Measurements from ENCODE around the gene RIMBP2. TPM values are rescaled to one million over a fixed set of nuclear protein-coding genes. Genes with fewer than 3 reads are reported as not detected.

The RIMBP2 gene
- polyA plus RNA-seq, 1 donor (not counting 4 experiments of a cell fraction or from before 2014, with no cell fraction given): 0.16 TPM

- Histone ChIP-seq H3K27ac (ENCODE audit: control insufficient read depth, insufficient read depth, low read length) (no peak overlapping the region), H3K4me3 (ENCODE audit: control insufficient read depth in 2 of 3, extremely low read depth in 1 of 3, insufficient read depth in 2 of 3, low read depth in 1 of 3, low read length in 3 of 3) (no peak overlapping the region), H3K4me1 (ENCODE audit: control insufficient read depth, extremely low read depth, insufficient read depth, low read length) (peaks cover 2% of the 10 kb centered on the region), H3K27me3 (ENCODE audit: control insufficient read depth, extremely low read depth, insufficient read depth, low read length) (no peaks in the 10 kb centered on the region), H2AFZ (ENCODE audit: control insufficient read depth, low read length) (no peak overlapping the region), H3K9me1 (ENCODE audit: control insufficient read depth, extremely low read depth, insufficient read depth, low read length) (no peaks in the 10 kb centered on the region), H3K4me2 (ENCODE audit: control insufficient read depth, extremely low read depth, insufficient read depth, low read depth, low read length) (no peak overlapping the region), H4K20me1 (ENCODE audit: control insufficient read depth, extremely low read depth, insufficient read depth, low read length) (no peaks in the 10 kb centered on the region), H3K79me2 (ENCODE audit: control insufficient read depth, insufficient read depth, low read length) (no peaks in the 10 kb centered on the region), H3K36me3 (ENCODE audit: control insufficient read depth in 2 of 2, extremely low read depth in 1 of 2, insufficient read depth in 2 of 2, low read length in 2 of 2) (no peaks in the 10 kb centered on the region), H3K9ac (ENCODE audit: control insufficient read depth, extremely low read depth, insufficient read depth, low read length) (no peak overlapping the region), H3K9me3 (ENCODE audit: control insufficient read depth, low read depth, low read length) (no peaks in the 10 kb centered on the region)
- DNase-seq (ENCODE audit: low read depth, low spot score) (no peak), FAIRE-seq (no peak)
- no peak for TF ChIP-seq EZH2 (IDR thresholded peaks at IDR 0.05; ENCODE audit: low read length)
- no peak for TF ChIP-seq CTCF (optimal IDR thresholded peaks at IDR 0.05 in 1 of 3, IDR thresholded peaks at IDR 0.05 in 1 of 3, conservative IDR thresholded peaks at IDR 0.05 in 1 of 3; ENCODE audit: extremely low read depth in 1 of 3, insufficient read depth in 2 of 3, low read length in 3 of 3)
- dilution Hi-C loops (cut with MboI; ENCODE audit: extremely low pct_ligation_motif_present, low sequenced_read_pairs): loop anchor here (25.0 kb wide), 1 partner anchor 359 kb away; no protein-coding TSS in a partner anchor
These were observed 30.4 kb upstream of the RIMBP2 start for GRCh38 chr12:130746546-130746945.

GRCh38 chr12:130745921-130746320, 29.8 kb upstream of the RIMBP2 start:
- FAIRE-seq (no peak), DNase-seq (ENCODE audit: low read depth, low spot score) (no peak)
- Histone ChIP-seq H3K9ac (ENCODE audit: control insufficient read depth, extremely low read depth, insufficient read depth, low read length) (no peak overlapping the region), H4K20me1 (ENCODE audit: control insufficient read depth, extremely low read depth, insufficient read depth, low read length) (no peaks in the 10 kb centered on the region), H2AFZ (ENCODE audit: control insufficient read depth, low read length) (no peak overlapping the region), H3K36me3 (ENCODE audit: control insufficient read depth in 2 of 2, extremely low read depth in 1 of 2, insufficient read depth in 2 of 2, low read length in 2 of 2) (no peaks in the 10 kb centered on the region), H3K9me1 (ENCODE audit: control insufficient read depth, extremely low read depth, insufficient read depth, low read length) (no peaks in the 10 kb centered on the region), H3K4me2 (ENCODE audit: control insufficient read depth, extremely low read depth, insufficient read depth, low read depth, low read length) (no peak overlapping the region), H3K27ac (ENCODE audit: control insufficient read depth, insufficient read depth, low read length) (no peak overlapping the region), H3K79me2 (ENCODE audit: control insufficient read depth, insufficient read depth, low read length) (no peaks in the 10 kb centered on the region), H3K9me3 (ENCODE audit: control insufficient read depth, low read depth, low read length) (no peaks in the 10 kb centered on the region), H3K4me3 (ENCODE audit: control insufficient read depth in 2 of 3, extremely low read depth in 1 of 3, insufficient read depth in 2 of 3, low read depth in 1 of 3, low read length in 3 of 3) (no peak overlapping the region), H3K27me3 (ENCODE audit: control insufficient read depth, extremely low read depth, insufficient read depth, low read length) (no peaks in the 10 kb centered on the region), H3K4me1 (ENCODE audit: control insufficient read depth, extremely low read depth, insufficient read depth, low read length) (peaks cover 2% of the 10 kb centered on the region)
- TF ChIP-seq EZH2 (IDR thresholded peaks at IDR 0.05; ENCODE audit: low read length) (no peak), CTCF (optimal IDR thresholded peaks at IDR 0.05 in 1 of 3, IDR thresholded peaks at IDR 0.05 in 1 of 3, conservative IDR thresholded peaks at IDR 0.05 in 1 of 3; ENCODE audit: extremely low read depth in 1 of 3, insufficient read depth in 2 of 3, low read length in 3 of 3) (no peak)
- dilution Hi-C loops (cut with MboI; ENCODE audit: extremely low pct_ligation_motif_present, low sequenced_read_pairs): loop anchor here (25.0 kb wide), 1 partner anchor 359 kb away; no protein-coding TSS in a partner anchor
